Measurements from ENCODE around the gene ENOX1. TPM values are rescaled to one million over a fixed set of nuclear protein-coding genes. Genes with fewer than 3 reads are reported as not detected.

Gene ENOX1
- polyA plus RNA-seq, 1 donor (not counting 4 experiments of a cell fraction or from before 2014, with no cell fraction given): 1.1 TPM

DNA sequence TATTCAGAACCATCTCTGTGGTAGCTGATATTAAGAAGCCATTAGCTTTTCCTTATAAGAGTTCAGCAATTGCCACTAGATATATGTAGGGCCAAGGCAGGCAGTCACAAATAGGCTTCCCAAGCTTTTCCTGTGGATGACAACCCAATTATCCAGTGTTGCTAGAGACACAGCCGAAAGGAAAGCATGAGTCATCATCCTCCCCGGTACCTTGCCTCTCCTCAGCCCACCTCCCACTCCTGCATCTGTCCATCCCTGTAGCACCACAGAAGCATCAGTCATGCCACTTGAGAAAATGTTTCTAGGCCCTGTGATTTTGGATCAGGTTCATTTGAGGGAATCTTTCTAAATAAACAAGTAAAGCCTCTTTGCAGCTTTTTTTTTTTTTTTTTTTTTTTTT is 559.1 kb downstream of the ENOX1 start:
- H3K36me3 ChIP-seq (ENCODE audit: control insufficient read depth in 2 of 2, extremely low read depth in 1 of 2, insufficient read depth in 2 of 2, low read length in 2 of 2): no peaks in the 10 kb centered on the region
- no peak overlapping the region for H3K4me2 ChIP-seq (ENCODE audit: control insufficient read depth, extremely low read depth, insufficient read depth, low read depth, low read length)
- no peak overlapping the region for H2AFZ ChIP-seq (ENCODE audit: control insufficient read depth, low read length)
- H4K20me1 ChIP-seq (ENCODE audit: control insufficient read depth, extremely low read depth, insufficient read depth, low read length): no peaks in the 10 kb centered on the region
- no peaks in the 10 kb centered on the region for H3K27me3 ChIP-seq (ENCODE audit: control insufficient read depth, extremely low read depth, insufficient read depth, low read length)
- no peak overlapping the region for H3K9ac ChIP-seq (ENCODE audit: control insufficient read depth, extremely low read depth, insufficient read depth, low read length)
- dilution Hi-C loops (cut with MboI; ENCODE audit: extremely low pct_ligation_motif_present, low sequenced_read_pairs): no loop called here
- H3K9me3 ChIP-seq (ENCODE audit: control insufficient read depth, low read depth, low read length): no peaks in the 10 kb centered on the region
- H3K79me2 ChIP-seq (ENCODE audit: control insufficient read depth, insufficient read depth, low read length): no peaks in the 10 kb centered on the region
- no peak for DNase-seq (ENCODE audit: low read depth, low spot score)
- H3K4me1 ChIP-seq (ENCODE audit: control insufficient read depth, extremely low read depth, insufficient read depth, low read length): no peaks in the 10 kb centered on the region
- no peaks in the 10 kb centered on the region for H3K9me1 ChIP-seq (ENCODE audit: control insufficient read depth, extremely low read depth, insufficient read depth, low read length)
- no peak for TF ChIP-seq EZH2 (IDR thresholded peaks at IDR 0.05; ENCODE audit: low read length)
- TF ChIP-seq, protein P1, sequence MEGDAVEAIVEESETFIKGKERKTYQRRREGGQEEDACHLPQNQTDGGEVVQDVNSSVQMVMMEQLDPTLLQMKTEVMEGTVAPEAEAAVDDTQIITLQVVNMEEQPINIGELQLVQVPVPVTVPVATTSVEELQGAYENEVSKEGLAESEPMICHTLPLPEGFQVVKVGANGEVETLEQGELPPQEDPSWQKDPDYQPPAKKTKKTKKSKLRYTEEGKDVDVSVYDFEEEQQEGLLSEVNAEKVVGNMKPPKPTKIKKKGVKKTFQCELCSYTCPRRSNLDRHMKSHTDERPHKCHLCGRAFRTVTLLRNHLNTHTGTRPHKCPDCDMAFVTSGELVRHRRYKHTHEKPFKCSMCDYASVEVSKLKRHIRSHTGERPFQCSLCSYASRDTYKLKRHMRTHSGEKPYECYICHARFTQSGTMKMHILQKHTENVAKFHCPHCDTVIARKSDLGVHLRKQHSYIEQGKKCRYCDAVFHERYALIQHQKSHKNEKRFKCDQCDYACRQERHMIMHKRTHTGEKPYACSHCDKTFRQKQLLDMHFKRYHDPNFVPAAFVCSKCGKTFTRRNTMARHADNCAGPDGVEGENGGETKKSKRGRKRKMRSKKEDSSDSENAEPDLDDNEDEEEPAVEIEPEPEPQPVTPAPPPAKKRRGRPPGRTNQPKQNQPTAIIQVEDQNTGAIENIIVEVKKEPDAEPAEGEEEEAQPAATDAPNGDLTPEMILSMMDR (optimal IDR thresholded peaks at IDR 0.05 in 1 of 3, IDR thresholded peaks at IDR 0.05 in 1 of 3, conservative IDR thresholded peaks at IDR 0.05 in 1 of 3; ENCODE audit: extremely low read depth in 1 of 3, insufficient read depth in 2 of 3, low read length in 3 of 3): no peak
- H3K4me3 ChIP-seq (ENCODE audit: control insufficient read depth in 2 of 3, extremely low read depth in 1 of 3, insufficient read depth in 2 of 3, low read depth in 1 of 3, low read length in 3 of 3): no peak overlapping the region
- no peak for FAIRE-seq
- H3K27ac ChIP-seq (ENCODE audit: control insufficient read depth, insufficient read depth, low read length): no peak overlapping the region

DNA sequence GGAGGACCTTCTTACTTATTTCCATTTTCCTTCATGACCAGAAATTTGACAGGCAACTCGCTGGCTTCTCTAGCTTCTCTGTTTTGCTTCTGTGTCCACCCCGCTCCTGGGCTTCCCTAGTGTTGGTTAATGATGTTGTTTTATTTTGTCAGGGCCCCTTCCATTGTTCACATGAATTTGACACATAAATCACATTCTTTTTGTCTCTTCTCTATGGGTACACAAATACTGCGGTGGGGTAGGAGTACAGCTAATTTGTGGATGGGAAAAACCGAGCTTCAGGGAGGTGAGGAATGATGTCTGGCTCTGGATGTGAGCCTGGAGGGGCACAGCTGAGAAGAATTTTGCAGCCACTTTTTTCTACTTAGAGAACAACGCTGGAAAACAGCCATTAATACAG is 563.6 kb downstream of the ENOX1 start:
- dilution Hi-C loops (cut with MboI; ENCODE audit: extremely low pct_ligation_motif_present, low sequenced_read_pairs): no loop called here
- Histone ChIP-seq H3K4me1 (ENCODE audit: control insufficient read depth, extremely low read depth, insufficient read depth, low read length) (no peaks in the 10 kb centered on the region), H3K79me2 (ENCODE audit: control insufficient read depth, insufficient read depth, low read length) (no peaks in the 10 kb centered on the region), H3K9me1 (ENCODE audit: control insufficient read depth, extremely low read depth, insufficient read depth, low read length) (no peaks in the 10 kb centered on the region), H2AFZ (ENCODE audit: control insufficient read depth, low read length) (no peak overlapping the region), H3K4me3 (ENCODE audit: control insufficient read depth in 2 of 3, extremely low read depth in 1 of 3, insufficient read depth in 2 of 3, low read depth in 1 of 3, low read length in 3 of 3) (no peak overlapping the region), H3K36me3 (ENCODE audit: control insufficient read depth in 2 of 2, extremely low read depth in 1 of 2, insufficient read depth in 2 of 2, low read length in 2 of 2) (no peaks in the 10 kb centered on the region), H3K4me2 (ENCODE audit: control insufficient read depth, extremely low read depth, insufficient read depth, low read depth, low read length) (no peak overlapping the region), H3K27me3 (ENCODE audit: control insufficient read depth, extremely low read depth, insufficient read depth, low read length) (no peaks in the 10 kb centered on the region), H3K9ac (ENCODE audit: control insufficient read depth, extremely low read depth, insufficient read depth, low read length) (no peak overlapping the region), H3K9me3 (ENCODE audit: control insufficient read depth, low read depth, low read length) (no peaks in the 10 kb centered on the region), H4K20me1 (ENCODE audit: control insufficient read depth, extremely low read depth, insufficient read depth, low read length) (no peaks in the 10 kb centered on the region), H3K27ac (ENCODE audit: control insufficient read depth, insufficient read depth, low read length) (no peak overlapping the region)
- TF ChIP-seq EZH2 (IDR thresholded peaks at IDR 0.05; ENCODE audit: low read length): no peak
- TF ChIP-seq, protein P1 (optimal IDR thresholded peaks at IDR 0.05 in 1 of 3, IDR thresholded peaks at IDR 0.05 in 1 of 3, conservative IDR thresholded peaks at IDR 0.05 in 1 of 3; ENCODE audit: extremely low read depth in 1 of 3, insufficient read depth in 2 of 3, low read length in 3 of 3): no peak
- no peak for FAIRE-seq
- DNase-seq (ENCODE audit: low read depth, low spot score): no peak

Data from keratinocyte (primary cell).